CD8-positive, alpha-beta memory T cell (primary cell): ENCODE results near the gene MARVELD3. TPM values are rescaled to one million over a fixed set of nuclear protein-coding genes. Genes with fewer than 3 reads are reported as not detected.
"Not testable (repeated sequence)": the region's sequence is repeated elsewhere in the genome, so short reads cannot be mapped to it uniquely, and the experiment has no call there.

Source experiments
- CTCF ChIA-PET: fragments of 350-600 bp; sonication (Branson Sonifier 250); formaldehyde crosslinking; loops from one replicate; lab custom pipeline; 2021; ENCODE audit warnings: antibody characterized with exemption; lab: Charles Lee
- POLR2A ChIA-PET: fragments of 350-600 bp; sonication (Branson Sonifier 250); formaldehyde crosslinking; loops from one replicate; lab custom pipeline; 2021; ENCODE audit warnings: antibody characterized with exemption; lab: Charles Lee
- DNase-seq, 5 donors: peaks; one replicate each; pipeline versions ENCODE4 v3.0.0 to v3.0.0-alpha.2; 2020 to 2022; ENCODE audit warnings: mixed read lengths in 1 of 5
- H3K27ac ChIP-seq: one replicate; pipeline ENCODE4 v1.7.0; 2013; ENCODE audit warnings: low read depth, mild to moderate bottlenecking, low read length, moderate library complexity
- H3K27me3 ChIP-seq: 2 replicates; pipeline ENCODE4 v1.7.0; 2013; ENCODE audit warnings: low read length, mild to moderate bottlenecking; ENCODE audit not compliant: insufficient read depth, poor library complexity, severe bottlenecking
- H3K36me3 ChIP-seq: 2 replicates; pipeline ENCODE4 v1.7.0; 2013; ENCODE audit warnings: mild to moderate bottlenecking, low read length, moderate library complexity; ENCODE audit not compliant: insufficient read depth
- H3K4me1 ChIP-seq: 2 replicates; pipeline ENCODE4 v1.7.0; 2013; ENCODE audit warnings: mild to moderate bottlenecking, low read length, moderate library complexity; ENCODE audit not compliant: insufficient read depth
- H3K4me3 ChIP-seq: 2 replicates; pipeline ENCODE4 v1.7.0; 2013; ENCODE audit warnings: mild to moderate bottlenecking, low read length
- H3K9me3 ChIP-seq: 2 replicates; pipeline ENCODE4 v1.7.0; 2013; ENCODE audit warnings: mild to moderate bottlenecking, low read length
- H3K27ac Mint-ChIP-seq, 8 donors: one replicate each; pipeline ENCODE4 v1.8.0; 2020 to 2021; ENCODE audit warnings: mixed read lengths in 8 of 8, mild to moderate bottlenecking in 6 of 8, inconsistent platforms in 3 of 8, moderate library complexity in 3 of 8
- H3K27me3 Mint-ChIP-seq, 2 donors: one replicate each; pipeline ENCODE4 v1.8.0; 2020 to 2021; ENCODE audit warnings: mixed read lengths in 2 of 2, mild to moderate bottlenecking in 1 of 2, moderate library complexity in 1 of 2
- H3K36me3 Mint-ChIP-seq, 3 donors: one replicate each; pipeline ENCODE4 v1.8.0; 2020 to 2021; ENCODE audit warnings: mixed read lengths in 3 of 3, inconsistent platforms in 1 of 3, mild to moderate bottlenecking in 1 of 3
- H3K4me1 Mint-ChIP-seq, 3 donors: one replicate each; pipeline ENCODE4 v1.8.0; 2020 to 2021; ENCODE audit warnings: mixed read lengths in 3 of 3, inconsistent platforms in 1 of 3, mild to moderate bottlenecking in 1 of 3
- H3K4me3 Mint-ChIP-seq, 7 donors: one replicate each; pipeline ENCODE4 v1.8.0; 2020 to 2021; ENCODE audit warnings: mixed read lengths in 7 of 7, mild to moderate bottlenecking in 6 of 7, moderate library complexity in 4 of 7, inconsistent platforms in 2 of 7
- H3K9me3 Mint-ChIP-seq, 5 donors: one replicate each; pipeline ENCODE4 v1.8.0; 2020 to 2022; ENCODE audit warnings: mixed read lengths in 5 of 5, mild to moderate bottlenecking in 3 of 5, moderate library complexity in 2 of 5, inconsistent platforms in 1 of 5
- polyA plus RNA-seq: library from polyadenylated mRNA; unstranded; fragments of 300-500 nt; fragmentation: Illumina TruSeq; gene quantifications from one replicate; pipeline ENCODE4 v1.2.3, GENCODE V29; 2021
- total RNA-seq, 2 experiments: library from RNA; stranded (reverse); gene quantifications; one replicate each; pipeline ENCODE4 v1.2.3, GENCODE V29; 2021

MARVELD3 gene
- total and polyA plus RNA-seq, 3 experiments from 2014 or later, result not detected

DNA sequence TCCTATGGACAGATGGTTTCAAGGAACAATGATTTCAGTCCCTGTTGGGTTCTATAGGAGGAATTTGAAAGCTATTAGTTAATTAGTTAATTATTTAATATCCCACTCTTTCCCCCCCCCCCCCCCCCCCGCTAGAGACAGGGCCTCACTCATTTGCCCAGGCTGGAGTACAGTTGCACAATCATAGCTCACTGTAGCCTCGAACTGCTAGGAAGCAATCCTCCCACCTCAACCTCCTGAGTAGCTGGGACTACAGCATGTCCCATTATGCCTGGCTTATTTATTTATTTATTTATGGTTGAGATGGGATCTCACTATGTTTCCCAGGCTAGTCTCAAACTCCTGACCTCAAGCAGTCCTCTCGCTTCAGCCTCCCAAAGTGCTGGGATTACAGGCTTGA lies 34.1 kb upstream of the MARVELD3 start:
- H3K27ac ChIP-seq, result no peak overlapping the region
- no peak overlapping the region for H3K27ac Mint-ChIP-seq
- no peak overlapping the region for H3K4me3 Mint-ChIP-seq

GRCh38 chr16:71593048-71593999 lies 32.7 kb upstream of the MARVELD3 start:
- no peak for DNase-seq
- Histone ChIP-seq H3K9me3 (no peaks in the 10 kb centered on the region), H3K27ac (no peak overlapping the region), H3K27me3 (no peaks in the 10 kb centered on the region), H3K4me1 (no peaks in the 10 kb centered on the region), H3K4me3 (no peak overlapping the region), H3K36me3 (no peaks in the 10 kb centered on the region)
- CTCF ChIA-PET, result interaction anchor here (1.1 to 1.7 kb wide), 3 partner anchors 17 to 29 kb away, joined by 3 to 7 read pairs (median 3); no protein-coding TSS in a partner anchor
- Mint-ChIP-seq H3K36me3 (no peaks in the 10 kb centered on the region), H3K4me3 (no peak overlapping the region), H3K9me3 (no peaks in the 10 kb centered on the region), H3K4me1 (no peaks in the 10 kb centered on the region), H3K27ac (no peak overlapping the region), H3K27me3 (peaks cover 14 to 65% of the 10 kb centered on the region in 2 donors)
- POLR2A ChIA-PET, result no interaction called here

More for the DNA sequence above, 34.1 kb upstream of the MARVELD3 start:
- ChIA-PET CTCF (interaction anchor here (1.1 to 1.7 kb wide), 2 partner anchors 19 to 27 kb away, joined by 3 to 7 read pairs; no protein-coding TSS in a partner anchor), POLR2A (no interaction called here)
- no peak overlapping the region for H3K4me3 ChIP-seq
- no peaks in the 10 kb centered on the region for H3K9me3 ChIP-seq
- no peaks in the 10 kb centered on the region for H3K4me1 Mint-ChIP-seq
- H3K27me3 ChIP-seq, result no peaks in the 10 kb centered on the region
- no peak for DNase-seq
- H3K9me3 Mint-ChIP-seq, result peaks cover 0 to under 1% (median 0%) of the 10 kb centered on the region in 5 donors
- no peaks in the 10 kb centered on the region for H3K4me1 ChIP-seq
- H3K27me3 Mint-ChIP-seq, result peaks cover 18 to 64% of the 10 kb centered on the region in 2 donors
- H3K36me3 ChIP-seq, result no peaks in the 10 kb centered on the region
- H3K36me3 Mint-ChIP-seq, result no peaks in the 10 kb centered on the region

DNA sequence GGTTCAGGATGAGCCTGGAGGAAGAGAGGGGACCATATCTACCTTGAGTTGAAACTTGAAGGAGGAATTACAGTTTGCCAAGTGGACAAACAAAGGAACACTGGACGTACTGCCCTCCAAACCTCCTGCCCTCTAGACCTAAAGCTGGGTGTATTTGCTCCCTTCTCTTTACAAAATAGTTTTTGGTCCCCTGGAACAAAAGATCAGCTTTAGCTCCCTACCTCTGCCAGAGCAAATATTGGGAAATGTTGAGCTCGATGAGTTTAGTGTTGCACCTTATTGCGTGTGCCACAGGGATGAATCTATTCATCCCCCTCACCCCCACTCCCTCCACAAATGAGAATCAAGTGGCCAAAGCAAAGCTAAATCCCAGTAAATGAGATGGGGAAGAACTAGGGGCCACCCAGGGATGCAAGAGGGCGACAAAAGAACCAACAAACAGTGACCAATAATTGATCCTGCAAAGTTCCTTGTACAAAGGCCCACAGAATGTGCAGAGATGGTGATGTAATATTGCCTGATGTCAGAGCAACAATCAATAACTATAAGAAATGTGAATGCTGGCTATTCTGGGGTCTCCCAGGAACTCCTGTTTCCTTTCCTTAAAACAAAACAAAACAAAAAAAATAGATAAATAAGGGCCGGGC lies 31.9 kb upstream of the MARVELD3 start:
- H3K27me3 Mint-ChIP-seq, result peaks cover 12 to 68% of the 10 kb centered on the region in 2 donors
- no peaks in the 10 kb centered on the region for H3K4me1 Mint-ChIP-seq
- H3K27ac ChIP-seq, result no peak overlapping the region
- no peak for DNase-seq
- H3K36me3 Mint-ChIP-seq, result no peaks in the 10 kb centered on the region
- H3K9me3 ChIP-seq, result no peaks in the 10 kb centered on the region
- H3K36me3 ChIP-seq, result no peaks in the 10 kb centered on the region
- ChIA-PET CTCF (interaction anchor here (1.1 kb wide), 1 partner anchor 17 kb away, joined by 3 read pairs; no protein-coding TSS in a partner anchor), POLR2A (no interaction called here)
- H3K9me3 Mint-ChIP-seq, result no peaks in the 10 kb centered on the region
- no peaks in the 10 kb centered on the region for H3K4me1 ChIP-seq
- no peak overlapping the region for H3K4me3 ChIP-seq
- H3K27ac Mint-ChIP-seq, result no peak overlapping the region
- no peaks in the 10 kb centered on the region for H3K27me3 ChIP-seq
- no peak overlapping the region for H3K4me3 Mint-ChIP-seq

DNA sequence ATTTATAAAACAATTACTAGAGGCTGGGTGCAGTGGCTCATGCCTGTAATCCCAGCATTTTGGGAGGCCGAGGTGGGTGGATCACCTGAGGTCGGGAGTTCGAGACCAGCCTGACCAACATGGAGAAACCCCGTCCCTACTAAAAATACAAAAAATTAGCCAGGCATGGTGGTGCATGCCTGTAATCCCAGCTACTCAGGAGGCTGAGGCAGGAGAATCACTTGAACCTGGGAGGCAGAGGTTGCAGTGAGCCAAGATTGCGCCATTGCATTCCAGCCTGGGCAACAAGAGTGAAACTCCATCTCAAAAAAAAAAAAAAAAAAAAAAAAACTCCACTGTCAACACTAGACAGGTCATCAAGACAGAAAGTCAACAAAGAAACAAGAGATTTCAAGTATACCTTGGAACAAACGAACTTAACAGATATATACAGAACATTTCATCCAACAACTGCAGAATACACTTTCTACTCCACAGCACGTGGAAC lies 30.6 kb upstream of the MARVELD3 start:
- H3K9me3 ChIP-seq, H3K36me3 ChIP-seq, H3K4me3 ChIP-seq, H3K4me1 Mint-ChIP-seq, DNase-seq, H3K27ac Mint-ChIP-seq, H3K4me1 ChIP-seq, H3K4me3 Mint-ChIP-seq, H3K27me3 ChIP-seq, H3K9me3 Mint-ChIP-seq, H3K27ac ChIP-seq, H3K36me3 Mint-ChIP-seq, POLR2A ChIA-PET, CTCF ChIA-PET: not testable (repeated sequence)
- H3K27me3 Mint-ChIP-seq, result peaks cover 12 to 68% of the 10 kb centered on the region in 2 donors

GRCh38 chr16:71598426-71598825 lies 27.6 kb upstream of the MARVELD3 start:
- H3K4me1 ChIP-seq, H3K4me1 Mint-ChIP-seq, H3K4me3 Mint-ChIP-seq, H3K9me3 Mint-ChIP-seq, H3K36me3 ChIP-seq, H3K4me3 ChIP-seq, H3K36me3 Mint-ChIP-seq, H3K27ac Mint-ChIP-seq, DNase-seq, H3K27me3 ChIP-seq, H3K9me3 ChIP-seq, POLR2A ChIA-PET, H3K27ac ChIP-seq: not testable (repeated sequence)
- H3K27me3 Mint-ChIP-seq, result peaks cover 8 to 43% of the 10 kb centered on the region in 2 donors
- CTCF ChIA-PET, result interaction anchor here (2.2 kb wide), 1 partner anchor 13 kb away, joined by 6 read pairs; no protein-coding TSS in a partner anchor

DNA sequence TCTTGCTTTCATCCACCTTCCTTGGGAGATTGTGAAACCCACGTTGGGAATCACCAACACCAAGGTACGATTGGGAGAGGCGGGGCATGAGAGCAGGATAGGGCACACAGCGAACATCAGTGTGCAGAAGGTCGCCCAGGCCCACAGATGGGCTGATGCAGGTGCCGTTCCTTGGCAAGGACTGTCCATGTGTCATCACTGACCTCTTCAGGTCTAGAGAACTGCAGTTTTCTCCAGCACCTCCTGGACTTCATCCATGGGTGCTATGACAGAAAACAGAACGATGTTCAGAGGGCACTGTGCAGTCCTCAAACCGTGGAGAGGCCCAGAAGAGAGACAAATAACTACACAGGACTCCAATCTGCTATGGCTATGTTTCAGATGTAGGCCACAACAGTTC lies 25.2 kb upstream of the MARVELD3 start:
- CTCF ChIA-PET, result no interaction called here
- no peaks in the 10 kb centered on the region for H3K36me3 Mint-ChIP-seq

GRCh38 chr16:71609066-71609465 lies 16.9 kb upstream of the MARVELD3 start:
- H3K4me3 Mint-ChIP-seq, result no peak overlapping the region
- peaks cover 0 to 6% (median 3%) of the 10 kb centered on the region in 3 donors for H3K4me1 Mint-ChIP-seq
- ChIA-PET POLR2A (no interaction called here), CTCF (interaction anchor here (0.7 to 1.1 kb wide), 3 partner anchors 196 to 355 kb away, joined by 3 read pairs; no protein-coding TSS in a partner anchor)
- H3K4me3 ChIP-seq, result no peak overlapping the region
- no peaks in the 10 kb centered on the region for H3K36me3 ChIP-seq
- no peak overlapping the region for H3K27ac Mint-ChIP-seq
- no peaks in the 10 kb centered on the region for H3K4me1 ChIP-seq
- no peaks in the 10 kb centered on the region for H3K9me3 ChIP-seq
- H3K27me3 ChIP-seq, result no peaks in the 10 kb centered on the region
- peaks cover 8 to 25% of the 10 kb centered on the region in 2 donors for H3K27me3 Mint-ChIP-seq
- DNase-seq, result no peak
- H3K9me3 Mint-ChIP-seq, result no peaks in the 10 kb centered on the region
- no peaks in the 10 kb centered on the region for H3K36me3 Mint-ChIP-seq
- H3K27ac ChIP-seq, result no peak overlapping the region

More for the DNA sequence above, 25.2 kb upstream of the MARVELD3 start:
- no peak overlapping the region for H3K4me3 ChIP-seq
- no peaks in the 10 kb centered on the region for H3K4me1 ChIP-seq
- Mint-ChIP-seq H3K27ac (no peak overlapping the region), H3K27me3 (peaks cover 0 to 29% of the 10 kb centered on the region in 2 donors), H3K4me1 (no peaks in the 10 kb centered on the region), H3K4me3 (no peak overlapping the region), H3K9me3 (no peaks in the 10 kb centered on the region)
- no peaks in the 10 kb centered on the region for H3K9me3 ChIP-seq
- DNase-seq, result no peak
- POLR2A ChIA-PET, result no interaction called here
- H3K27me3 ChIP-seq, result no peaks in the 10 kb centered on the region
- H3K27ac ChIP-seq, result no peak overlapping the region
- H3K36me3 ChIP-seq, result no peaks in the 10 kb centered on the region
